A673 (cell line): ENCODE results near the gene ATP5PD. TPM values are rescaled to one million over a fixed set of nuclear protein-coding genes. Genes with fewer than 3 reads are reported as not detected.

Experiments
- BruUV-seq: library from RNA; stranded (reverse); fragments of 400-500 nt; replicated peaks from 2 replicates; lab custom pipeline; 2021; lab: Mats Ljungman, UMichigan
- CTCF ChIA-PET: fragments of 300-600 bp; sonication (Branson Sonifier 250); formaldehyde crosslinking; loops from one replicate; lab custom pipeline; 2022; ENCODE audit warnings: antibody characterized with exemption; lab: Charles Lee
- POLR2A ChIA-PET: fragments of 300-600 bp; sonication (Branson Sonifier 250); formaldehyde crosslinking; loops from one replicate; lab custom pipeline; 2022; ENCODE audit warnings: antibody characterized with exemption; ENCODE audit not compliant: low non-redundant PET; lab: Charles Lee
- DNase-seq: peaks from one replicate; pipeline ENCODE4 v3.0.0-alpha.2; 2015; ENCODE audit warnings: low spot score
- H3K27ac ChIP-seq: fragments of 200-600 bp; sonication (generic); 2 replicates; pipeline ENCODE4 v1.5.1; 2016; ENCODE audit warnings: mixed run types, low read depth, mild to moderate bottlenecking, mixed read lengths, antibody characterized with exemption, low read length; ENCODE audit not compliant: poor library complexity, severe bottlenecking
- H3K27me3 ChIP-seq: fragments of 200-600 bp; sonication (generic); replicated peaks from 2 replicates; pipeline ENCODE4 v1.6.1; 2017; ENCODE audit warnings: mixed run types, low read depth, mild to moderate bottlenecking, mixed read lengths, antibody characterized with exemption, low read length; ENCODE audit not compliant: insufficient read depth, poor library complexity
- H3K36me3 ChIP-seq: fragments of 200-600 bp; sonication (generic); 2 replicates; pipeline ENCODE4 v1.6.1; 2016; ENCODE audit warnings: mixed run types, mild to moderate bottlenecking, mixed read lengths, antibody characterized with exemption, low read length; ENCODE audit not compliant: insufficient read depth, poor library complexity, severe bottlenecking
- H3K4me1 ChIP-seq: fragments of 200-600 bp; sonication (generic); 2 replicates; pipeline ENCODE4 v1.6.1; 2017; ENCODE audit warnings: mixed run types, mild to moderate bottlenecking, mixed read lengths, antibody characterized with exemption, low read length; ENCODE audit not compliant: insufficient read depth, poor library complexity, severe bottlenecking
- H3K4me3 ChIP-seq: fragments of 200-600 bp; sonication (generic); 2 replicates; pipeline ENCODE4 v1.5.1; 2016; ENCODE audit warnings: low read depth, mixed run types, mild to moderate bottlenecking, mixed read lengths, low read length; ENCODE audit not compliant: poor library complexity, severe bottlenecking
- H3K9me3 ChIP-seq: fragments of 200-600 bp; sonication (generic); 2 replicates; pipeline ENCODE4 v1.6.1; 2016; ENCODE audit warnings: mixed run types, low read depth, mild to moderate bottlenecking, mixed read lengths, antibody characterized with exemption, low read length; ENCODE audit not compliant: poor library complexity, severe bottlenecking
- EZH2 ChIP-seq: fragments of 200-600 bp; sonication (generic); IDR thresholded peaks from 2 replicates; pipeline ENCODE4 v1.6.1; 2017; ENCODE audit warnings: borderline replicate concordance, low read depth, mild to moderate bottlenecking, mixed read lengths, antibody characterized with exemption, low read length; ENCODE audit not compliant: poor library complexity, severe bottlenecking
- intact Hi-C: fragments of 100-400 bp; cut with micrococcal nuclease; formaldehyde crosslinking; loops from one replicate; pipeline ENCODE4 v1.10.0; 2022; ENCODE audit not compliant: unreplicated experiment
- total RNA-seq: library from RNA; stranded (reverse); gene quantifications from 2 replicates; pipeline ENCODE4 v1.2.3, GENCODE V29; 2021
- TF ChIP-seq, protein P1 (sequence below): fragments of 300-800, 200-600 bp; sonication (generic); conservative IDR thresholded peaks from 2 replicates; pipeline ENCODE4 v1.5.1; 2017; ENCODE audit warnings: low read depth, mild to moderate bottlenecking, antibody characterized with exemption, low read length, moderate library complexity, mixed read lengths

ATP5PD gene
- total RNA-seq, 1 experiment from 2014 or later = 291 TPM

- no TSS peak for BruUV-seq
- H3K36me3 ChIP-seq = no peaks in the 10 kb centered on the region
- H3K4me1 ChIP-seq = peaks cover 15% of the 10 kb centered on the region
- H3K4me3 ChIP-seq = no peak overlapping the region
- no peak overlapping the region for H3K27ac ChIP-seq
- TF ChIP-seq EZH2 = no peak
- TF ChIP-seq, protein P1, sequence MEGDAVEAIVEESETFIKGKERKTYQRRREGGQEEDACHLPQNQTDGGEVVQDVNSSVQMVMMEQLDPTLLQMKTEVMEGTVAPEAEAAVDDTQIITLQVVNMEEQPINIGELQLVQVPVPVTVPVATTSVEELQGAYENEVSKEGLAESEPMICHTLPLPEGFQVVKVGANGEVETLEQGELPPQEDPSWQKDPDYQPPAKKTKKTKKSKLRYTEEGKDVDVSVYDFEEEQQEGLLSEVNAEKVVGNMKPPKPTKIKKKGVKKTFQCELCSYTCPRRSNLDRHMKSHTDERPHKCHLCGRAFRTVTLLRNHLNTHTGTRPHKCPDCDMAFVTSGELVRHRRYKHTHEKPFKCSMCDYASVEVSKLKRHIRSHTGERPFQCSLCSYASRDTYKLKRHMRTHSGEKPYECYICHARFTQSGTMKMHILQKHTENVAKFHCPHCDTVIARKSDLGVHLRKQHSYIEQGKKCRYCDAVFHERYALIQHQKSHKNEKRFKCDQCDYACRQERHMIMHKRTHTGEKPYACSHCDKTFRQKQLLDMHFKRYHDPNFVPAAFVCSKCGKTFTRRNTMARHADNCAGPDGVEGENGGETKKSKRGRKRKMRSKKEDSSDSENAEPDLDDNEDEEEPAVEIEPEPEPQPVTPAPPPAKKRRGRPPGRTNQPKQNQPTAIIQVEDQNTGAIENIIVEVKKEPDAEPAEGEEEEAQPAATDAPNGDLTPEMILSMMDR = no peak
- intact Hi-C loops = no loop called here
- H3K27me3 ChIP-seq = no peaks in the 10 kb centered on the region
- no peak for DNase-seq
- ChIA-PET CTCF (no interaction called here), POLR2A (no interaction called here)
- no peaks in the 10 kb centered on the region for H3K9me3 ChIP-seq
These were observed 35.1 kb upstream of the ATP5PD start for GRCh38 chr17:75081611-75082540.

DNA sequence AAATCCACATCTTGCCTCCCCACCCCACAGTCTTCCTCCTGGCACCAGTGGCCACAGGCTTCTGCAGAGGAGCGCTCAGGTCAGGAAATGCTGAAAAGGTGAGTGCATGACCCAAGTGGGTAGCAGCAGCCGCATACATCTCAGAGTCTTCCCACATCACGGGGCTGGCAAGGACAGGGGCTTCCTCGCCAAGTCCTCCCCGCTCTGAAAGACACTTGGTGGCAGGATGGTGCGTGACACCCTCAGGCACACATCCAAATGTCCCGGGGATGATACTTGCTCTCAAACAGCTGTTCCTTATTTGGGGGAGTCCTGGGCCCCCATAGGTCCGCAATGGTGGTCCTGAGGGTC is 32.2 kb upstream of the ATP5PD start:
- no TSS peak for BruUV-seq
- Histone ChIP-seq H3K4me1 (peaks cover 15% of the 10 kb centered on the region), H3K36me3 (no peaks in the 10 kb centered on the region), H3K4me3 (no peak overlapping the region), H3K9me3 (no peaks in the 10 kb centered on the region), H3K27me3 (no peaks in the 10 kb centered on the region), H3K27ac (no peak overlapping the region)
- no peak for DNase-seq
- CTCF ChIA-PET = interaction anchor here (0.6 kb wide), 1 partner anchor 19 kb away, joined by 5 read pairs; no protein-coding TSS in a partner anchor
- TF ChIP-seq EZH2 = no peak
- TF ChIP-seq, protein P1 = no peak
- POLR2A ChIA-PET = no interaction called here
- intact Hi-C loops = no loop called here

GRCh38 chr17:75078284-75079022 is 31.7 kb upstream of the ATP5PD start:
- TF ChIP-seq, protein P1 = no peak
- TF ChIP-seq EZH2 = no peak
- no peaks in the 10 kb centered on the region for H3K36me3 ChIP-seq
- no peaks in the 10 kb centered on the region for H3K9me3 ChIP-seq
- POLR2A ChIA-PET = no interaction called here
- intact Hi-C loops = no loop called here
- no peak overlapping the region for H3K4me3 ChIP-seq
- no peak overlapping the region for H3K27ac ChIP-seq
- CTCF ChIA-PET = interaction anchor here (0.6 kb wide), 1 partner anchor 18 kb away, joined by 5 read pairs; no protein-coding TSS in a partner anchor
- no TSS peak for BruUV-seq
- peaks cover 15% of the 10 kb centered on the region for H3K4me1 ChIP-seq
- H3K27me3 ChIP-seq = no peaks in the 10 kb centered on the region
- peak; percentile 29 for DNase-seq
